Type B pancreatic cell (in vitro differentiated cells): ENCODE results near the gene ATXN10. TPM values are rescaled to one million over a fixed set of nuclear protein-coding genes. Genes with fewer than 3 reads are reported as not detected.
A peak's percentile ranks its signal among the peaks of the same experiment; 100 is the strongest.

Source experiments
- DNase-seq: peaks from one replicate; pipeline ENCODE4 v3.0.0; 2021; ENCODE audit warnings: mixed read lengths; ENCODE audit not compliant: unreplicated experiment; ENCODE audit errors: extremely low spot score
- H3K27ac Mint-ChIP-seq: 2 replicates; pipeline ENCODE4 v1.8.0; 2021; ENCODE audit warnings: mild to moderate bottlenecking, mixed read lengths
- H3K27me3 Mint-ChIP-seq: 2 replicates; pipeline ENCODE4 v1.8.0; 2021; ENCODE audit warnings: mixed read lengths
- H3K36me3 Mint-ChIP-seq: 2 replicates; pipeline ENCODE4 v1.8.0; 2021; ENCODE audit warnings: mixed read lengths
- H3K4me1 Mint-ChIP-seq: one replicate; pipeline ENCODE4 v1.8.0; 2021; ENCODE audit warnings: mixed read lengths; ENCODE audit not compliant: unreplicated experiment
- H3K4me3 Mint-ChIP-seq: 2 replicates; pipeline ENCODE4 v1.8.0; 2021; ENCODE audit warnings: mild to moderate bottlenecking, mixed read lengths
- H3K9me3 Mint-ChIP-seq: 2 replicates; pipeline ENCODE4 v1.8.0; 2021; ENCODE audit warnings: mixed read lengths
- CTCF ChIP-seq: fragments of 200-600 bp; sonication (generic); conservative IDR thresholded peaks from 2 replicates; pipeline ENCODE4 v1.5.0; 2021; ENCODE audit warnings: antibody characterized with exemption, mild to moderate bottlenecking
- total RNA-seq: library from RNA; stranded (reverse); gene quantifications from 2 replicates; pipeline ENCODE4 v1.2.1, GENCODE V29; 2021; ENCODE audit warnings: low replicate concordance

Gene ATXN10
- total RNA-seq, 1 donor from 2014 or later, result 182 TPM

- Mint-ChIP-seq H3K4me3 (no peak overlapping the region), H3K4me1 (peaks cover 31% of the 10 kb centered on the region), H3K27ac (no peak overlapping the region), H3K27me3 (peaks cover 28% of the 10 kb centered on the region), H3K9me3 (no peaks in the 10 kb centered on the region), H3K36me3 (no peaks in the 10 kb centered on the region)
- no peak for TF ChIP-seq CTCF
- no peak for DNase-seq
Measured at GRCh38 chr22:45628515-45628914, 43.1 kb upstream of the ATXN10 start.

- no peak overlapping the region for H3K27ac Mint-ChIP-seq
- H3K4me1 Mint-ChIP-seq, result peaks cover 33% of the 10 kb centered on the region
- H3K9me3 Mint-ChIP-seq, result no peaks in the 10 kb centered on the region
- H3K36me3 Mint-ChIP-seq, result no peaks in the 10 kb centered on the region
- no peak for TF ChIP-seq CTCF
- DNase-seq, result no peak
- peak overlapping the region; percentile 14 for H3K4me3 Mint-ChIP-seq
- H3K27me3 Mint-ChIP-seq, result peaks cover 30% of the 10 kb centered on the region
Measured at GRCh38 chr22:45629469-45630089, 42.1 kb upstream of the ATXN10 start.

- Mint-ChIP-seq H3K4me3 (no peak overlapping the region), H3K4me1 (peaks cover 33% of the 10 kb centered on the region), H3K36me3 (no peaks in the 10 kb centered on the region), H3K27me3 (peaks cover 30% of the 10 kb centered on the region), H3K9me3 (no peaks in the 10 kb centered on the region), H3K27ac (no peak overlapping the region)
- DNase-seq, result no peak
- no peak for TF ChIP-seq CTCF
Measured at GRCh38 chr22:45630436-45630835, 41.2 kb upstream of the ATXN10 start.

- no peak overlapping the region for H3K27ac Mint-ChIP-seq
- H3K4me3 Mint-ChIP-seq, result no peak overlapping the region
- DNase-seq, result no peak
- no peaks in the 10 kb centered on the region for H3K36me3 Mint-ChIP-seq
- TF ChIP-seq CTCF, result no peak
- H3K9me3 Mint-ChIP-seq, result no peaks in the 10 kb centered on the region
- peaks cover 33% of the 10 kb centered on the region for H3K4me1 Mint-ChIP-seq
- H3K27me3 Mint-ChIP-seq, result peaks cover 30% of the 10 kb centered on the region
Measured at GRCh38 chr22:45631140-45631840, 40.3 kb upstream of the ATXN10 start.

GRCh38 chr22:45631841-45632238, 39.8 kb upstream of the ATXN10 start:
- peaks cover 32% of the 10 kb centered on the region for H3K27me3 Mint-ChIP-seq
- no peak for TF ChIP-seq CTCF
- H3K4me1 Mint-ChIP-seq, result peaks cover 33% of the 10 kb centered on the region
- no peak for DNase-seq
- H3K27ac Mint-ChIP-seq, result no peak overlapping the region
- H3K9me3 Mint-ChIP-seq, result no peaks in the 10 kb centered on the region
- H3K4me3 Mint-ChIP-seq, result no peak overlapping the region
- H3K36me3 Mint-ChIP-seq, result no peaks in the 10 kb centered on the region
